AG04450 (cell line): Measurements from ENCODE around the gene CPB2. TPM values are rescaled to one million over a fixed set of nuclear protein-coding genes. Genes with fewer than 3 reads are reported as not detected.

ENCODE experiments used
- CTCF ChIA-PET: fragments of 300-600, 350-600 bp; formaldehyde crosslinking; extraction: SDS; loops from one replicate; lab custom pipeline; 2022; ENCODE audit warnings: antibody characterized with exemption, inconsistent platforms; lab: Charles Lee
- POLR2A ChIA-PET: fragments of 350-600 bp; formaldehyde crosslinking; extraction: SDS; loops from one replicate; lab custom pipeline; 2021; ENCODE audit warnings: antibody characterized with exemption, inconsistent platforms; lab: Yijun Ruan, JAX
- DNase-seq: peaks from one replicate; pipeline ENCODE4 v3.0.0-alpha.2; 2011; ENCODE audit warnings: low read depth, low spot score
- H3K27ac ChIP-seq: one replicate; pipeline ENCODE4 v1.5.1; 2012; ENCODE audit warnings: low read depth, low read length, control low read depth
- H3K27me3 ChIP-seq: one replicate; pipeline ENCODE4 v1.6.0; 2012; ENCODE audit warnings: low read length; ENCODE audit not compliant: control insufficient read depth, insufficient read depth
- H3K4me3 ChIP-seq: 2 replicates; pipeline ENCODE4 v1.5.1; 2011; ENCODE audit warnings: mild to moderate bottlenecking, low read depth, low read length, control low read depth
- H3K9me3 ChIP-seq: 2 replicates; pipeline ENCODE4 v1.5.1; 2012; ENCODE audit warnings: low read length; ENCODE audit not compliant: control insufficient read depth, insufficient read depth
- CTCF ChIP-seq: IDR thresholded peaks from 2 replicates; pipeline ENCODE4 v1.5.1; 2011; ENCODE audit warnings: low read depth, low read length, control low read depth, inconsistent platforms
- polyA plus RNA-seq: library from polyadenylated mRNA; depleted of rRNA; stranded (reverse); fragments of >200 nt; gene quantifications from 2 replicates; pipeline ENCODE4 v1.2.3, GENCODE V29; 2011

The CPB2 gene
- polyA plus RNA-seq, 1 experiment: not detected

DNA sequence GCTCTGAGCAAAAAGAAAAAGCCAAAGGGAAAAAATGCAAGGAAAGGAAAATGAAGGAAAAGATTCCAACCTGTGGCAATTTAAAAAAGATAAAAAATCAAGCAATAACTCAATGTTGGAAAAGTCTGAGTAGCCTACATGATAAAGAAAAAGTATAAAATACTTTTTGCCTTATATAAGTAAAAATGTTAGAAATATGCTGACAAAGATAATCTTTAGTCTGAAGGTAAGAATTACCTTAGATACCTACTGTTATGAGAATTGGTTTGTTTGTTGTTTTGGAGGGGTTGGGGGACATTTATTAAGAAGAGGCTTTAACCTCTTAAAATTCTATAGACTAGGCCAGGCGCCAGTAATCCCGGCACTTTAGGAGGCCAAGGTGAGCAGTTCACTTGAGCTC, 29.7 kb upstream of the CPB2 start:
- H3K4me3 ChIP-seq: no peak overlapping the region
- TF ChIP-seq CTCF: no peak
- no peak for DNase-seq
- peaks cover 5% of the 10 kb centered on the region for H3K27me3 ChIP-seq
- ChIA-PET CTCF (interaction anchor here (2.3 kb wide), 1 partner anchor 8 kb away, joined by 10 read pairs; no protein-coding TSS in a partner anchor), POLR2A (interaction anchor here (0.7 kb wide), 1 partner anchor 269 kb away, joined by 4 read pairs; no protein-coding TSS in a partner anchor)
- H3K9me3 ChIP-seq: no peaks in the 10 kb centered on the region
- no peak overlapping the region for H3K27ac ChIP-seq

- CTCF ChIA-PET: no interaction called here
These were observed 27.3 kb upstream of the CPB2 start for GRCh38 chr13:46132109-46132508.

GRCh38 chr13:46131705-46132104, 26.9 kb upstream of the CPB2 start:
- H3K27me3 ChIP-seq: no peaks in the 10 kb centered on the region
- H3K4me3 ChIP-seq: no peak overlapping the region
- DNase-seq: no peak
- H3K27ac ChIP-seq: no peak overlapping the region
- ChIA-PET CTCF (no interaction called here), POLR2A (no interaction called here)
- no peak for TF ChIP-seq CTCF
- no peaks in the 10 kb centered on the region for H3K9me3 ChIP-seq

More at GRCh38 chr13:46132109-46132508, 27.3 kb upstream of the CPB2 start:
- Histone ChIP-seq H3K4me3 (no peak overlapping the region), H3K27ac (no peak overlapping the region), H3K9me3 (no peaks in the 10 kb centered on the region), H3K27me3 (no peaks in the 10 kb centered on the region)
- no peak for DNase-seq
- no peak for TF ChIP-seq CTCF
- POLR2A ChIA-PET: no interaction called here

- CTCF ChIA-PET: interaction anchor here (0.6 kb wide), 1 partner anchor 492 kb away, joined by 5 read pairs; no protein-coding TSS in a partner anchor
These were observed 25.3 kb upstream of the CPB2 start for GRCh38 chr13:46129955-46130618.

More at GRCh38 chr13:46129955-46130618, 25.3 kb upstream of the CPB2 start:
- POLR2A ChIA-PET: no interaction called here
- Histone ChIP-seq H3K4me3 (no peak overlapping the region), H3K27ac (no peak overlapping the region), H3K27me3 (peaks cover 2% of the 10 kb centered on the region), H3K9me3 (no peaks in the 10 kb centered on the region)
- no peak for DNase-seq
- no peak for TF ChIP-seq CTCF
